Measurements from ENCODE around the gene IER2.
A peak's percentile ranks its signal among the peaks of the same experiment; 100 is the strongest.

- no peak for TF ChIP-seq CTCF (IDR thresholded peaks at IDR 0.05; ENCODE audit: low read depth, low read length)
- peak; percentile 38 for TF ChIP-seq POLR2A (IDR thresholded peaks at IDR 0.05; ENCODE audit: extremely low read depth, insufficient read length)
- peak; percentile 88 for TF ChIP-seq MAX (IDR thresholded peaks at IDR 0.05; ENCODE audit: low read depth, low read length)
- peak; percentile 87 for TF ChIP-seq MYC (IDR thresholded peaks at IDR 0.05; ENCODE audit: low read depth, low read length)
Measured at GRCh38 chr19:13150187-13150930, at the start of gene IER2, which contains the start of gene STX10.

All from NB4 (cell line).